Osteoblast (primary cell): ENCODE data around the gene CCNA2. TPM values are rescaled to one million over a fixed set of nuclear protein-coding genes. Genes with fewer than 3 reads are reported as not detected.

Experiments used
- DNase-seq: peaks from one replicate; pipeline ENCODE4 v3.0.0; 2011; ENCODE audit warnings: low spot score, mixed read lengths; ENCODE audit not compliant: insufficient read length; ENCODE audit errors: missing footprints
- H2AFZ ChIP-seq: 2 replicates; pipeline ENCODE4 v1.6.0; 2011; ENCODE audit warnings: mild to moderate bottlenecking, low read length
- H3K27ac ChIP-seq: 2 replicates; pipeline ENCODE4 v1.5.1; 2011; ENCODE audit warnings: mild to moderate bottlenecking, low read depth, low read length, moderate library complexity
- H3K27me3 ChIP-seq: 2 replicates; pipeline ENCODE4 v1.6.0; 2012; ENCODE audit warnings: mild to moderate bottlenecking, control low read depth, inconsistent platforms, low read length, moderate library complexity; ENCODE audit not compliant: insufficient read depth
- H3K36me3 ChIP-seq: 2 replicates; pipeline ENCODE4 v1.5.1; 2011; ENCODE audit warnings: mild to moderate bottlenecking, low read length, control low read depth, moderate library complexity; ENCODE audit not compliant: insufficient read depth
- H3K4me1 ChIP-seq: 2 replicates; pipeline ENCODE4 v1.5.1; 2011; ENCODE audit warnings: mild to moderate bottlenecking, low read length, control low read depth, moderate library complexity; ENCODE audit not compliant: insufficient read depth
- H3K4me2 ChIP-seq: 2 replicates; pipeline ENCODE4 v1.6.0; 2011; ENCODE audit warnings: mild to moderate bottlenecking, low read length; ENCODE audit not compliant: insufficient read depth
- H3K4me3 ChIP-seq: fragments of 200-600 bp; sonication (generic); 3 replicates; pipeline ENCODE4 v1.5.1; 2012; ENCODE audit warnings: mild to moderate bottlenecking, low read length, inconsistent platforms; ENCODE audit not compliant: insufficient read depth
- H3K79me2 ChIP-seq: 2 replicates; pipeline ENCODE4 v1.6.0; 2012; ENCODE audit warnings: mild to moderate bottlenecking, low read length, control low read depth, inconsistent platforms; ENCODE audit not compliant: insufficient read depth
- H3K9me3 ChIP-seq: 2 replicates; pipeline ENCODE4 v1.5.1; 2011; ENCODE audit warnings: low read depth, low read length, control low read depth
- H4K20me1 ChIP-seq: 2 replicates; pipeline ENCODE4 v1.6.0; 2012; ENCODE audit warnings: mild to moderate bottlenecking, low read length, control low read depth; ENCODE audit not compliant: insufficient read depth
- total RNA-seq: library from RNA; depleted of rRNA; stranded (reverse); fragments of >200 nt; gene quantifications from 2 replicates; pipeline ENCODE4 v1.2.3, GENCODE V29; 2012
- TF ChIP-seq, protein P1 (sequence below): IDR thresholded peaks from 2 replicates; pipeline ENCODE4 v1.5.1; 2011; ENCODE audit warnings: mild to moderate bottlenecking, low read depth, low read length, moderate library complexity; ENCODE audit errors: extremely low read depth

The CCNA2 gene
- total RNA-seq, 1 donor, result 8.7 TPM

DNA sequence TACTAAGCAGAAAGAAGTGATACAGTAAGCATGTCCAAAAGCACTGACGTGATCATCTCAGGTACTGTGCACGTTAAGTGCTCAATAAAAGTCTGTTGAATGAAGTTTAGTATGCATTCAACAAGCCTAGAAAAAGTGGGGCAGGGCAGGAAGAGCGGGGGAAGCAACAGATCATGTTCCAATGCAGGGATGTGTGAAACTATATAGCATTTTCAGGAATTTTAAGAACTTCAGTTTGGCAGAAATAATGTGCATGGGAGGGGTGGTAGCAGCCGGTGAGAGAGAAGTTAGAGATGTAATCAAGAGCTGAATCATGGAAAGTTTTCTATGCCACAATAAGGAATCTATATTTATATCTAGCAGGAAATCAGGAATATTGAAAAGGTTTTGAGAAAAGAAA, 19.2 kb upstream of the CCNA2 start:
- Histone ChIP-seq H4K20me1 (no peaks in the 10 kb centered on the region), H3K27ac (no peak overlapping the region), H3K36me3 (peaks cover 46% of the 10 kb centered on the region), H3K9me3 (no peaks in the 10 kb centered on the region), H3K4me2 (no peak overlapping the region), H3K4me1 (no peaks in the 10 kb centered on the region), H3K79me2 (no peaks in the 10 kb centered on the region), H3K4me3 (no peak overlapping the region), H2AFZ (no peak overlapping the region), H3K27me3 (no peaks in the 10 kb centered on the region)
- TF ChIP-seq, protein P1, sequence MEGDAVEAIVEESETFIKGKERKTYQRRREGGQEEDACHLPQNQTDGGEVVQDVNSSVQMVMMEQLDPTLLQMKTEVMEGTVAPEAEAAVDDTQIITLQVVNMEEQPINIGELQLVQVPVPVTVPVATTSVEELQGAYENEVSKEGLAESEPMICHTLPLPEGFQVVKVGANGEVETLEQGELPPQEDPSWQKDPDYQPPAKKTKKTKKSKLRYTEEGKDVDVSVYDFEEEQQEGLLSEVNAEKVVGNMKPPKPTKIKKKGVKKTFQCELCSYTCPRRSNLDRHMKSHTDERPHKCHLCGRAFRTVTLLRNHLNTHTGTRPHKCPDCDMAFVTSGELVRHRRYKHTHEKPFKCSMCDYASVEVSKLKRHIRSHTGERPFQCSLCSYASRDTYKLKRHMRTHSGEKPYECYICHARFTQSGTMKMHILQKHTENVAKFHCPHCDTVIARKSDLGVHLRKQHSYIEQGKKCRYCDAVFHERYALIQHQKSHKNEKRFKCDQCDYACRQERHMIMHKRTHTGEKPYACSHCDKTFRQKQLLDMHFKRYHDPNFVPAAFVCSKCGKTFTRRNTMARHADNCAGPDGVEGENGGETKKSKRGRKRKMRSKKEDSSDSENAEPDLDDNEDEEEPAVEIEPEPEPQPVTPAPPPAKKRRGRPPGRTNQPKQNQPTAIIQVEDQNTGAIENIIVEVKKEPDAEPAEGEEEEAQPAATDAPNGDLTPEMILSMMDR, result no peak
- no peak for DNase-seq

DNA sequence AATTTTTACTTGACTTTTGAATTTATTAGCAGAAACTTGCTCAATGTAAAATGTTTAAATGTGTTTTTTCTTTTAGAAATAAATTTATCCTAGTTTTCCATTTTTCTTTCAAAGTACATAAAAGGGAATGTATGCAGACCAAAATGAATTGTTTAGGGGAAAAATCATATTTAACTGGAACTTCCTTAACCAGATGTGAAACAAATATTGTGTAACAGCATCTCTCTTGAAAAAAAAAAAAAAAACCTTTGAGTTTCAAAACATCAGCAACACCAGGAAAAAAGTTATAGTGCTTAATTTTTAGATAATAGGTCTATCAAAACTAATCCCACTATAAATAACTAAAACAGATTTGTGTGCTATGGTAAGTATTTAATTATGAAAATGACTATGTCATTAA, 14.5 kb upstream of the CCNA2 start:
- Histone ChIP-seq H3K79me2 (no peaks in the 10 kb centered on the region), H3K4me2 (no peak overlapping the region), H3K36me3 (peaks cover 29% of the 10 kb centered on the region), H3K4me3 (no peak overlapping the region), H3K27ac (no peak overlapping the region), H4K20me1 (no peaks in the 10 kb centered on the region), H2AFZ (no peak overlapping the region), H3K4me1 (no peaks in the 10 kb centered on the region), H3K27me3 (no peaks in the 10 kb centered on the region), H3K9me3 (no peaks in the 10 kb centered on the region)
- DNase-seq, result no peak
- TF ChIP-seq, protein P1, result no peak

DNA sequence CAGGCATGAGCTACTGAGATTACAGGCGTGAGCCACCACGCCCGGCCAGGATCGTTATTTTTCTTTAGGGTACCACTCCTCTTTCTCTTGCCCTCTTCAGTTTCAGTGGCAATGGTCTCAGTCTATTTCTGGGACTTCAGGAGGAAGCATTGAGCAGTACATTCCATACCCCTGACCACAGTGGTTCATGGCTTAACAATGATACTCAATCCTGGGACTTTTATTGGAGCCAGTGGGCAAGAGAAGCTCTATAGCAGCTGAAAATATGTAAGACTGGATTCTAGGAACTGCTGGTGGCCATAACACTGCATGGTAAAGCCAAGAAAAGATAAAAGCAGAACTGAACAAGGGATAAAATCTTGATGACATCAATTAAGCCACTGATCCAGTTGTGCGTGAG, 5.8 kb upstream of the CCNA2 start:
- H2AFZ ChIP-seq, result no peak overlapping the region
- H3K9me3 ChIP-seq, result no peaks in the 10 kb centered on the region
- H3K4me3 ChIP-seq, result no peak overlapping the region
- peaks cover 3% of the 10 kb centered on the region for H3K4me1 ChIP-seq
- H3K27ac ChIP-seq, result peak overlapping the region; percentile 22
- H3K36me3 ChIP-seq, result peaks cover 26% of the 10 kb centered on the region
- H3K79me2 ChIP-seq, result no peaks in the 10 kb centered on the region
- DNase-seq, result no peak
- H3K4me2 ChIP-seq, result no peak overlapping the region
- H3K27me3 ChIP-seq, result no peaks in the 10 kb centered on the region
- no peaks in the 10 kb centered on the region for H4K20me1 ChIP-seq
- TF ChIP-seq, protein P1, result no peak

DNA sequence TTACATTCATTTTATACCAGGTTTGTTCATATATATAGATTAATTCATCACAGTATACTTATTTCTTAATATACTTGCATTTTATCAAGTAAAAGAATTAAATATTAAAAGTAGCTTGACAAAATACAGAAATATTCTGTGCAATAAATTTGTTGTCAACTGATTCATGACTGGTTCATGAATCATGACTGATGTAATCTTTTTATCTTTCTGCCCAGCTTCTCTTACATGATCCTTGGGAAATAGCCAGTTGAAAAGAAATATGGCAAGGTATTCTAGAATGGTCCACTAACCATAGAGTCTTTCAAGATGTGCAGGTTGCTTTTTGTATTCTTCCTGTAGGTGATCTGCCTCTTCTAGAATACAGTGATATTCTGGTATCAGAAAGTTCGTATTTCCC, 4.2 kb upstream of the CCNA2 start:
- peak; percentile 31 for DNase-seq
- TF ChIP-seq, protein P1, result no peak
- Histone ChIP-seq H2AFZ (no peak overlapping the region), H3K4me1 (peaks cover 8% of the 10 kb centered on the region), H3K27me3 (no peaks in the 10 kb centered on the region), H3K9me3 (no peaks in the 10 kb centered on the region), H3K27ac (peak overlapping the region; percentile 47), H3K4me2 (no peak overlapping the region), H3K4me3 (no peak overlapping the region), H3K79me2 (peaks cover 5% of the 10 kb centered on the region), H4K20me1 (no peaks in the 10 kb centered on the region), H3K36me3 (peaks cover 23% of the 10 kb centered on the region)
